DND-41 (cell line): ENCODE data around the gene SEC61A2.

Experiments used
- CTCF ChIP-seq: IDR thresholded peaks from 2 replicates; pipeline ENCODE4 v1.5.1; 2012; ENCODE audit warnings: borderline replicate concordance, low read length, moderate library complexity, mild to moderate bottlenecking; ENCODE audit not compliant: poor library complexity, severe bottlenecking; ENCODE audit errors: extremely low read depth
- EZH2 ChIP-seq: IDR thresholded peaks from 3 replicates; pipeline ENCODE4 v1.6.1; 2012; ENCODE audit warnings: borderline replicate concordance, low read depth, mild to moderate bottlenecking, moderate library complexity, low read length, inconsistent platforms; ENCODE audit not compliant: severe bottlenecking

GRCh38 chr10:12164085-12164484, 34.6 kb downstream of the SEC61A2 start:
- TF ChIP-seq CTCF (no peak), EZH2 (no peak)
